Parathyroid adenoma (tissue), 2 donors: ENCODE measurements around the gene TANC1.

Experiments
- H2AFZ ChIP-seq: fragments of 300-600 bp; sonication (generic); one replicate; pipeline ENCODE4 v1.7.0; 2017; ENCODE audit warnings: antibody characterized with exemption, mild to moderate bottlenecking
- H3K27ac ChIP-seq: fragments of 300-600 bp; sonication (generic); one replicate; pipeline ENCODE4 v1.7.0; 2017
- H3K27me3 ChIP-seq: fragments of 300-600 bp; sonication (generic); one replicate; pipeline ENCODE4 v1.7.0; 2017; ENCODE audit warnings: low read length; ENCODE audit not compliant: control insufficient read depth, insufficient read depth
- H3K36me3 ChIP-seq: fragments of 300-600 bp; sonication (generic); one replicate; pipeline ENCODE4 v1.7.0; 2017; ENCODE audit warnings: low read length; ENCODE audit not compliant: control insufficient read depth, insufficient read depth
- H3K4me1 ChIP-seq: fragments of 300-600 bp; sonication (generic); one replicate; pipeline ENCODE4 v1.7.0; 2017; ENCODE audit warnings: control low read depth
- H3K4me2 ChIP-seq: fragments of 300-600 bp; sonication (generic); one replicate; pipeline ENCODE4 v1.7.0; 2017; ENCODE audit warnings: low read length
- H3K4me3 ChIP-seq: fragments of 300-600 bp; sonication (generic); one replicate; pipeline ENCODE4 v1.7.0; 2017; ENCODE audit warnings: low read depth, low read length
- H3K79me2 ChIP-seq: fragments of 300-600 bp; sonication (generic); one replicate; pipeline ENCODE4 v1.7.0; 2017; ENCODE audit warnings: control low read depth
- H3K9ac ChIP-seq: fragments of 300-600 bp; sonication (generic); one replicate; pipeline ENCODE4 v1.7.0; 2017; ENCODE audit warnings: mild to moderate bottlenecking
- H3K9me3 ChIP-seq: fragments of 300-600 bp; sonication (generic); one replicate; pipeline ENCODE4 v1.7.0; 2017; ENCODE audit warnings: low read length; ENCODE audit not compliant: control insufficient read depth
- CTCF ChIP-seq: fragments of 300-600 bp; sonication (generic); IDR thresholded peaks from one replicate; pipeline ENCODE4 v1.7.0; 2017; ENCODE audit warnings: antibody characterized with exemption, mild to moderate bottlenecking
- donor health status: primary hyperparathyroidism.

TANC1 gene

GRCh38 chr2:158965107-158965506 lies 3.3 kb upstream of the TANC1 start:
- Histone ChIP-seq H3K79me2 (no peaks in the 10 kb centered on the region), H2AFZ (no peak overlapping the region), H3K4me2 (no peak overlapping the region), H3K27me3 (no peaks in the 10 kb centered on the region), H3K27ac (no peak overlapping the region), H3K9ac (no peak overlapping the region), H3K4me1 (peaks cover under 1% of the 10 kb centered on the region), H3K4me3 (no peak overlapping the region), H3K9me3 (no peaks in the 10 kb centered on the region), H3K36me3 (no peaks in the 10 kb centered on the region)
- TF ChIP-seq CTCF, result no peak

- H3K27me3 ChIP-seq, result no peaks in the 10 kb centered on the region
- no peak overlapping the region for H3K9ac ChIP-seq
- no peaks in the 10 kb centered on the region for H3K9me3 ChIP-seq
- H3K27ac ChIP-seq, result no peak overlapping the region
- H2AFZ ChIP-seq, result no peak overlapping the region
- TF ChIP-seq CTCF, result no peak
- no peaks in the 10 kb centered on the region for H3K79me2 ChIP-seq
- H3K4me3 ChIP-seq, result no peak overlapping the region
- H3K4me2 ChIP-seq, result no peak overlapping the region
- no peaks in the 10 kb centered on the region for H3K36me3 ChIP-seq
- H3K4me1 ChIP-seq, result peaks cover 5% of the 10 kb centered on the region
Observed at GRCh38 chr2:158965641-158966040, 2.8 kb upstream of the TANC1 start.

GRCh38 chr2:158966312-158966711 lies 2.1 kb upstream of the TANC1 start:
- Histone ChIP-seq H3K9me3 (no peaks in the 10 kb centered on the region), H3K4me2 (no peak overlapping the region), H3K79me2 (no peaks in the 10 kb centered on the region), H2AFZ (no peak overlapping the region), H3K4me3 (no peak overlapping the region), H3K27me3 (no peaks in the 10 kb centered on the region), H3K36me3 (no peaks in the 10 kb centered on the region), H3K9ac (no peak overlapping the region), H3K27ac (no peak overlapping the region), H3K4me1 (peaks cover 5% of the 10 kb centered on the region)
- no peak for TF ChIP-seq CTCF

GRCh38 chr2:158967114-158967730 lies 1.2 kb upstream of the TANC1 start:
- Histone ChIP-seq H2AFZ (peak overlapping the region; percentile 92), H3K27ac (peak overlapping the region; percentile 70), H3K9me3 (no peaks in the 10 kb centered on the region), H3K27me3 (no peaks in the 10 kb centered on the region), H3K9ac (no peak overlapping the region), H3K4me1 (peaks cover 5% of the 10 kb centered on the region), H3K4me3 (no peak overlapping the region), H3K36me3 (no peaks in the 10 kb centered on the region), H3K79me2 (no peaks in the 10 kb centered on the region), H3K4me2 (no peak overlapping the region)
- no peak for TF ChIP-seq CTCF

- peak overlapping the region; percentile 70 for H3K27ac ChIP-seq
- H3K4me1 ChIP-seq, result peaks cover 5% of the 10 kb centered on the region
- peak overlapping the region; percentile 92 for H2AFZ ChIP-seq
- peaks cover 2% of the 10 kb centered on the region for H3K79me2 ChIP-seq
- H3K4me2 ChIP-seq, result peak overlapping the region; percentile 95
- H3K9me3 ChIP-seq, result no peaks in the 10 kb centered on the region
- H3K4me3 ChIP-seq, result peak overlapping the region; percentile 63
- no peaks in the 10 kb centered on the region for H3K27me3 ChIP-seq
- no peaks in the 10 kb centered on the region for H3K36me3 ChIP-seq
- no peak for TF ChIP-seq CTCF
- no peak overlapping the region for H3K9ac ChIP-seq
Observed at GRCh38 chr2:158967731-158968395, 577 bp upstream of the TANC1 start.
